ENCODE data around the gene DENND1A. TPM values are rescaled to one million over a fixed set of nuclear protein-coding genes. Genes with fewer than 3 reads are reported as not detected.

DENND1A gene
- total RNA-seq, 1 experiment from 2014 or later = 23.5 TPM

DNA sequence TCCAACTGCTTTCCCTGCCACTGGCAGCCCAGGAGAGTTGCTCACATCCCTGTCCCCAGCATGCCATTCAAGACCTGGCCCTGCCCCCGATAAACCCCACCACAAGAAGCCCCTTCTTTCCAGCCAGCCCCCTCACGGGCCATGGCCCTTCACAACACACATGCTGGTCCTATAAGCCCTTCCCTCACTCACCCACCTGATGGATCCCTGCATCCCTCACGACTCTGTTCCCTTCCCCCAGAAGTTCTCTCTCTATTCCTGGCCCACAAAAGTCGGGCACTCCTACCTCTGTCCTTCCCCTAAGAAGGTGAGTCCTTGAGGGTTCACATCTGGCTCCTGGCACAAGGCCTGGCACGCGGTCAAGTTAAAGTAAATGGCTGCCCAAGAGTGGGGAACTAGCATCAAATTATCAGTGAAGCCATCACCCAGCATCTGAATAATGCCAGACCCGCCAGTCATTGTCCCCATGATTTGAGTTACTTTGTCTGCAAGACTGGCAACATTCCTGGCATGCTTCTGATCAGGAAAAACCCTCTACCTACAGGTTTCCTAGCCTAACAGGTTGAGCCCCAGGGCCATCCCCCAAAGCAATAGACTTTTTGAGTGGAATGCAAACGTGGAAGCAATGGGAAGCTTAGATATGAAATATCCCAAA, 508.0 kb downstream of the DENND1A start:
- Mint-ChIP-seq H3K9me3 (no peaks in the 10 kb centered on the region), H3K27me3 (ENCODE audit: low read depth) (no peaks in the 10 kb centered on the region; the same call in 1 of the 2 replicates), H3K4me3 (no peak overlapping the region), H3K4me1 (peaks cover 41% of the 10 kb centered on the region), H3K27ac (peak overlapping the region; percentile 48; the same call in 1 of the 2 replicates), H3K36me3 (0 out of 2 replicates have a peak, but pooled peaks cover 2% of the 10 kb centered on the region)
- TF ChIP-seq HMGA2 (CRISPR knock-in tag; IDR thresholded peaks at IDR 0.05) (no peak), SP1 (CRISPR knock-in tag; conservative IDR thresholded peaks at IDR 0.05) (no peak), OVOL2 (CRISPR knock-in tag; IDR thresholded peaks at IDR 0.05; ENCODE audit: borderline replicate concordance) (no peak), ZNF416 (CRISPR knock-in tag; IDR thresholded peaks at IDR 0.05) (no peak), RORB (CRISPR knock-in tag; IDR thresholded peaks at IDR 0.05) (no peak), RELA (CRISPR knock-in tag; IDR thresholded peaks at IDR 0.05; ENCODE audit: borderline replicate concordance) (no peak), ZBTB21 (CRISPR knock-in tag; IDR thresholded peaks at IDR 0.05; ENCODE audit: borderline replicate concordance) (no peak), FOXK1 (CRISPR knock-in tag; IDR thresholded peaks at IDR 0.05) (no peak), FOXJ3 (CRISPR knock-in tag; IDR thresholded peaks at IDR 0.05; ENCODE audit: borderline replicate concordance) (no peak), EMX1 (CRISPR knock-in tag; IDR thresholded peaks at IDR 0.05) (no peak), ZNF396 (CRISPR knock-in tag; IDR thresholded peaks at IDR 0.05; ENCODE audit: borderline replicate concordance) (no peak), NFATC4 (CRISPR knock-in tag; IDR thresholded peaks at IDR 0.05) (no peak)
- TF ChIP-seq, protein P1, sequence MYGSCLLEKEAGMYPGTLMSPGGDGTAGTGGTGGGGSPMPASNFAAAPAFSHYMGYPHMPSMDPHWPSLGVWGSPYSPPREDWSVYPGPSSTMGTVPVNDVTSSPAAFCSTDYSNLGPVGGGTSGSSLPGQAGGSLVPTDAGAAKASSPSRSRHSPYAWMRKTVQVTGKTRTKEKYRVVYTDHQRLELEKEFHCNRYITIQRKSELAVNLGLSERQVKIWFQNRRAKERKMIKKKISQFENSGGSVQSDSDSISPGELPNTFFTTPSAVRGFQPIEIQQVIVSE (CRISPR knock-in tag; IDR thresholded peaks at IDR 0.05; ENCODE audit: borderline replicate concordance) = no peak
- TF ChIP-seq, protein P2, sequence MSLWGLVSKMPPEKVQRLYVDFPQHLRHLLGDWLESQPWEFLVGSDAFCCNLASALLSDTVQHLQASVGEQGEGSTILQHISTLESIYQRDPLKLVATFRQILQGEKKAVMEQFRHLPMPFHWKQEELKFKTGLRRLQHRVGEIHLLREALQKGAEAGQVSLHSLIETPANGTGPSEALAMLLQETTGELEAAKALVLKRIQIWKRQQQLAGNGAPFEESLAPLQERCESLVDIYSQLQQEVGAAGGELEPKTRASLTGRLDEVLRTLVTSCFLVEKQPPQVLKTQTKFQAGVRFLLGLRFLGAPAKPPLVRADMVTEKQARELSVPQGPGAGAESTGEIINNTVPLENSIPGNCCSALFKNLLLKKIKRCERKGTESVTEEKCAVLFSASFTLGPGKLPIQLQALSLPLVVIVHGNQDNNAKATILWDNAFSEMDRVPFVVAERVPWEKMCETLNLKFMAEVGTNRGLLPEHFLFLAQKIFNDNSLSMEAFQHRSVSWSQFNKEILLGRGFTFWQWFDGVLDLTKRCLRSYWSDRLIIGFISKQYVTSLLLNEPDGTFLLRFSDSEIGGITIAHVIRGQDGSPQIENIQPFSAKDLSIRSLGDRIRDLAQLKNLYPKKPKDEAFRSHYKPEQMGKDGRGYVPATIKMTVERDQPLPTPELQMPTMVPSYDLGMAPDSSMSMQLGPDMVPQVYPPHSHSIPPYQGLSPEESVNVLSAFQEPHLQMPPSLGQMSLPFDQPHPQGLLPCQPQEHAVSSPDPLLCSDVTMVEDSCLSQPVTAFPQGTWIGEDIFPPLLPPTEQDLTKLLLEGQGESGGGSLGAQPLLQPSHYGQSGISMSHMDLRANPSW (CRISPR knock-in tag; conservative IDR thresholded peaks at IDR 0.05; ENCODE audit: low read depth) = no peak
- TF ChIP-seq, protein P3, sequence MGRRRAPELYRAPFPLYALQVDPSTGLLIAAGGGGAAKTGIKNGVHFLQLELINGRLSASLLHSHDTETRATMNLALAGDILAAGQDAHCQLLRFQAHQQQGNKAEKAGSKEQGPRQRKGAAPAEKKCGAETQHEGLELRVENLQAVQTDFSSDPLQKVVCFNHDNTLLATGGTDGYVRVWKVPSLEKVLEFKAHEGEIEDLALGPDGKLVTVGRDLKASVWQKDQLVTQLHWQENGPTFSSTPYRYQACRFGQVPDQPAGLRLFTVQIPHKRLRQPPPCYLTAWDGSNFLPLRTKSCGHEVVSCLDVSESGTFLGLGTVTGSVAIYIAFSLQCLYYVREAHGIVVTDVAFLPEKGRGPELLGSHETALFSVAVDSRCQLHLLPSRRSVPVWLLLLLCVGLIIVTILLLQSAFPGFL (CRISPR knock-in tag; IDR thresholded peaks at IDR 0.05; ENCODE audit: borderline replicate concordance) = no peak
- TF ChIP-seq, protein P4, sequence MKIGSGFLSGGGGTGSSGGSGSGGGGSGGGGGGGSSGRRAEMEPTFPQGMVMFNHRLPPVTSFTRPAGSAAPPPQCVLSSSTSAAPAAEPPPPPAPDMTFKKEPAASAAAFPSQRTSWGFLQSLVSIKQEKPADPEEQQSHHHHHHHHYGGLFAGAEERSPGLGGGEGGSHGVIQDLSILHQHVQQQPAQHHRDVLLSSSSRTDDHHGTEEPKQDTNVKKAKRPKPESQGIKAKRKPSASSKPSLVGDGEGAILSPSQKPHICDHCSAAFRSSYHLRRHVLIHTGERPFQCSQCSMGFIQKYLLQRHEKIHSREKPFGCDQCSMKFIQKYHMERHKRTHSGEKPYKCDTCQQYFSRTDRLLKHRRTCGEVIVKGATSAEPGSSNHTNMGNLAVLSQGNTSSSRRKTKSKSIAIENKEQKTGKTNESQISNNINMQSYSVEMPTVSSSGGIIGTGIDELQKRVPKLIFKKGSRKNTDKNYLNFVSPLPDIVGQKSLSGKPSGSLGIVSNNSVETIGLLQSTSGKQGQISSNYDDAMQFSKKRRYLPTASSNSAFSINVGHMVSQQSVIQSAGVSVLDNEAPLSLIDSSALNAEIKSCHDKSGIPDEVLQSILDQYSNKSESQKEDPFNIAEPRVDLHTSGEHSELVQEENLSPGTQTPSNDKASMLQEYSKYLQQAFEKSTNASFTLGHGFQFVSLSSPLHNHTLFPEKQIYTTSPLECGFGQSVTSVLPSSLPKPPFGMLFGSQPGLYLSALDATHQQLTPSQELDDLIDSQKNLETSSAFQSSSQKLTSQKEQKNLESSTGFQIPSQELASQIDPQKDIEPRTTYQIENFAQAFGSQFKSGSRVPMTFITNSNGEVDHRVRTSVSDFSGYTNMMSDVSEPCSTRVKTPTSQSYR (CRISPR knock-in tag; IDR thresholded peaks at IDR 0.05) = no peak
- ChIA-PET CTCF (interaction anchor here (0.9 to 1.9 kb wide), 5 partner anchors 17 to 688 kb away, joined by 3 to 14 read pairs (median 4); no protein-coding TSS in a partner anchor), POLR2A (no interaction called here)
- DNase-seq (ENCODE audit: low spot score) (no peak), ATAC-seq (no peak)

DNA sequence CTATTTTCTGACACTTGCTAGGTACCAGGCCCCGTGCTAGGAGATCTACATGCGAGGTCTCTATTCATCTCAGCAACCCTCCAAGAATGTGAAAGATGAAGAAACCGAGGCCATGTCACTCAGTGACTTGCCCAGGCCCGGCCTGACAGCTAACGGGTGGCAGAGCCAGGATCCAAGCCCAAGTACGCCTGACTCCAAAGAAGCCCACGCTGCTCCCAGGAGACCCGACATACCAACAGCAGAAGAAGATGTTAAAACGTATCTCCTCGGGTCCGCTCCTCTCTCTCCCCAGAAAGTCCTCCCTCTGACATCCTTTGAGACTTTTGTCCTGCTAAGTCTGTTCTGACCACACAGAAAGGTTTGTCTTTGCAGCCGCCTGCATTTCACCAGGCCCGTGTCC, 508.7 kb downstream of the DENND1A start:
- Mint-ChIP-seq H3K27me3 (ENCODE audit: low read depth) (no peaks in the 10 kb centered on the region; the same call in 1 of the 2 replicates), H3K4me3 (no peak overlapping the region), H3K27ac (no peak overlapping the region), H3K9me3 (no peaks in the 10 kb centered on the region), H3K36me3 (0 out of 2 replicates have a peak, but pooled peaks cover 2% of the 10 kb centered on the region), H3K4me1 (peaks cover 41% of the 10 kb centered on the region)
- ATAC-seq (no peak), DNase-seq (ENCODE audit: low spot score) (no peak)
- ChIA-PET POLR2A (no interaction called here), CTCF (interaction anchor here (0.6 to 1.7 kb wide), 3 partner anchors 13 to 21 kb away, joined by 3 to 8 read pairs (median 3); no protein-coding TSS in a partner anchor)
- TF ChIP-seq TCF7 (CRISPR knock-in tag; IDR thresholded peaks at IDR 0.05; ENCODE audit: low read depth) (no peak), FOXK1 (CRISPR knock-in tag; IDR thresholded peaks at IDR 0.05) (no peak), TEAD4 (CRISPR knock-in tag; IDR thresholded peaks at IDR 0.05) (no peak), SP1 (CRISPR knock-in tag; conservative IDR thresholded peaks at IDR 0.05) (no peak), ZBTB21 (CRISPR knock-in tag; IDR thresholded peaks at IDR 0.05; ENCODE audit: borderline replicate concordance) (no peak), ATF1 (CRISPR knock-in tag; IDR thresholded peaks at IDR 0.05) (no peak)
- TF ChIP-seq, protein P5, sequence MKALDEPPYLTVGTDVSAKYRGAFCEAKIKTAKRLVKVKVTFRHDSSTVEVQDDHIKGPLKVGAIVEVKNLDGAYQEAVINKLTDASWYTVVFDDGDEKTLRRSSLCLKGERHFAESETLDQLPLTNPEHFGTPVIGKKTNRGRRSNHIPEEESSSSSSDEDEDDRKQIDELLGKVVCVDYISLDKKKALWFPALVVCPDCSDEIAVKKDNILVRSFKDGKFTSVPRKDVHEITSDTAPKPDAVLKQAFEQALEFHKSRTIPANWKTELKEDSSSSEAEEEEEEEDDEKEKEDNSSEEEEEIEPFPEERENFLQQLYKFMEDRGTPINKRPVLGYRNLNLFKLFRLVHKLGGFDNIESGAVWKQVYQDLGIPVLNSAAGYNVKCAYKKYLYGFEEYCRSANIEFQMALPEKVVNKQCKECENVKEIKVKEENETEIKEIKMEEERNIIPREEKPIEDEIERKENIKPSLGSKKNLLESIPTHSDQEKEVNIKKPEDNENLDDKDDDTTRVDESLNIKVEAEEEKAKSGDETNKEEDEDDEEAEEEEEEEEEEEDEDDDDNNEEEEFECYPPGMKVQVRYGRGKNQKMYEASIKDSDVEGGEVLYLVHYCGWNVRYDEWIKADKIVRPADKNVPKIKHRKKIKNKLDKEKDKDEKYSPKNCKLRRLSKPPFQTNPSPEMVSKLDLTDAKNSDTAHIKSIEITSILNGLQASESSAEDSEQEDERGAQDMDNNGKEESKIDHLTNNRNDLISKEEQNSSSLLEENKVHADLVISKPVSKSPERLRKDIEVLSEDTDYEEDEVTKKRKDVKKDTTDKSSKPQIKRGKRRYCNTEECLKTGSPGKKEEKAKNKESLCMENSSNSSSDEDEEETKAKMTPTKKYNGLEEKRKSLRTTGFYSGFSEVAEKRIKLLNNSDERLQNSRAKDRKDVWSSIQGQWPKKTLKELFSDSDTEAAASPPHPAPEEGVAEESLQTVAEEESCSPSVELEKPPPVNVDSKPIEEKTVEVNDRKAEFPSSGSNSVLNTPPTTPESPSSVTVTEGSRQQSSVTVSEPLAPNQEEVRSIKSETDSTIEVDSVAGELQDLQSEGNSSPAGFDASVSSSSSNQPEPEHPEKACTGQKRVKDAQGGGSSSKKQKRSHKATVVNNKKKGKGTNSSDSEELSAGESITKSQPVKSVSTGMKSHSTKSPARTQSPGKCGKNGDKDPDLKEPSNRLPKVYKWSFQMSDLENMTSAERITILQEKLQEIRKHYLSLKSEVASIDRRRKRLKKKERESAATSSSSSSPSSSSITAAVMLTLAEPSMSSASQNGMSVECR (CRISPR knock-in tag; IDR thresholded peaks at IDR 0.05; ENCODE audit: borderline replicate concordance) = no peak
- TF ChIP-seq, protein P6, sequence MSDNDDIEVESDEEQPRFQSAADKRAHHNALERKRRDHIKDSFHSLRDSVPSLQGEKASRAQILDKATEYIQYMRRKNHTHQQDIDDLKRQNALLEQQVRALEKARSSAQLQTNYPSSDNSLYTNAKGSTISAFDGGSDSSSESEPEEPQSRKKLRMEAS (CRISPR knock-in tag; IDR thresholded peaks at IDR 0.05) = no peak
